ENCODE data around the gene F2RL3.

Gene F2RL3

GRCh38 chr19:16895467-16896145 is 6.8 kb downstream of the F2RL3 start:
- no peak for DNase-seq (ENCODE audit: low spot score)

GRCh38 chr19:16896146-16897028 is 7.6 kb downstream of the F2RL3 start:
- no peak for DNase-seq (ENCODE audit: low spot score)

GRCh38 chr19:16897029-16897855 is 8.4 kb downstream of the F2RL3 start:
- peak; percentile 66 for DNase-seq (ENCODE audit: low spot score)

- DNase-seq (ENCODE audit: low spot score), result no peak
Observed at GRCh38 chr19:16897856-16898161, 9.0 kb downstream of the F2RL3 start.

GRCh38 chr19:16898361-16899015 is 9.7 kb downstream of the F2RL3 start:
- DNase-seq (ENCODE audit: low spot score), result no peak

- DNase-seq (ENCODE audit: low spot score), result no peak
Observed at GRCh38 chr19:16899566-16900075, 10.8 kb downstream of the F2RL3 start.

GRCh38 chr19:16901491-16902175 is 12.8 kb downstream of the F2RL3 start:
- DNase-seq (ENCODE audit: low spot score), result no peak

- no peak for DNase-seq (ENCODE audit: low spot score)
Observed at GRCh38 chr19:16902545-16902944, 13.7 kb downstream of the F2RL3 start.

GRCh38 chr19:16903347-16903746 is 14.5 kb downstream of the F2RL3 start:
- DNase-seq (ENCODE audit: low spot score), result no peak

- DNase-seq (ENCODE audit: low spot score), result no peak
Observed at GRCh38 chr19:16904599-16904998, 15.8 kb downstream of the F2RL3 start.

GRCh38 chr19:16908759-16909158 is 20.0 kb downstream of the F2RL3 start:
- no peak for DNase-seq (ENCODE audit: low spot score)

- no peak for DNase-seq (ENCODE audit: low spot score)
Observed at GRCh38 chr19:16911046-16911445, 22.2 kb downstream of the F2RL3 start.

- DNase-seq (ENCODE audit: low spot score), result no peak
Observed at GRCh38 chr19:16912780-16913179, 24.0 kb downstream of the F2RL3 start.

- DNase-seq (ENCODE audit: low spot score), result no peak
Observed at GRCh38 chr19:16914421-16914820, 25.6 kb downstream of the F2RL3 start.

GRCh38 chr19:16915135-16915534 is 26.3 kb downstream of the F2RL3 start:
- no peak for DNase-seq (ENCODE audit: low spot score)

- DNase-seq (ENCODE audit: low spot score), result no peak
Observed at GRCh38 chr19:16915734-16916133, 26.9 kb downstream of the F2RL3 start.

- DNase-seq (ENCODE audit: low spot score), result no peak
Observed at GRCh38 chr19:16917401-16917800, 28.6 kb downstream of the F2RL3 start.

- DNase-seq (ENCODE audit: low spot score), result no peak
Observed at GRCh38 chr19:16919496-16919895, 30.7 kb downstream of the F2RL3 start.

- no peak for DNase-seq (ENCODE audit: low spot score)
Observed at GRCh38 chr19:16920816-16921529, 32.2 kb downstream of the F2RL3 start.

GRCh38 chr19:16921766-16922591 is 33.2 kb downstream of the F2RL3 start:
- DNase-seq (ENCODE audit: low spot score), result no peak

Data from CD4-positive, alpha-beta T cell treated with Interleukin-15 for 4 hours (primary cell).